ENCODE data around the gene TIE1. TPM values are rescaled to one million over a fixed set of nuclear protein-coding genes. Genes with fewer than 3 reads are reported as not detected.

Gene TIE1
- polyA plus RNA-seq, 1 experiment = not detected

GRCh38 chr1:43372172-43372571 lies 71.4 kb downstream of the TIE1 start:
- TF ChIP-seq CTCF (IDR thresholded peaks at IDR 0.05; ENCODE audit: insufficient read depth, low read depth, low read length) = no peak
- ChIA-PET POLR2A (interaction anchor here (0.6 kb wide), 1 partner anchor 55 kb away, joined by 3 read pairs; no protein-coding TSS in a partner anchor), CTCF (no interaction called here)
- no peak for DNase-seq (ENCODE audit: low read depth)
- H3K4me3 ChIP-seq (ENCODE audit: low read depth, low read length) = no peak overlapping the region
- peaks cover 1% of the 10 kb centered on the region for H3K36me3 ChIP-seq (ENCODE audit: control insufficient read depth, insufficient read depth, low read length)
- H3K27me3 ChIP-seq (ENCODE audit: control insufficient read depth, insufficient read depth, low read length) = no peaks in the 10 kb centered on the region

Other genes with a start within 250 kb of the TIE1 start
- gene EBNA1BP2, start 128.7 kb upstream of the TIE1 start, polyA plus RNA-seq (2011; rRNA removed) = 63.4 and 70.9 TPM in 2 replicates
- 0.27 TPM in 2 replicates for gene CFAP57, start 128.7 kb upstream of the TIE1 start, polyA plus RNA-seq (2011; rRNA removed)
- gene TMEM125, start 31.0 kb upstream of the TIE1 start, polyA plus RNA-seq (2011; rRNA removed) = 0.17 TPM in 2 replicates
- gene C1orf210, start 15.4 kb upstream of the TIE1 start, polyA plus RNA-seq (2011; rRNA removed) = not detected in 2 replicates
- not detected in 2 replicates for gene MPL, start 36.8 kb downstream of the TIE1 start, polyA plus RNA-seq (2011; rRNA removed)
- 58.4 and 107 TPM in 2 replicates for gene CDC20, start 58.0 kb downstream of the TIE1 start, polyA plus RNA-seq (2011; rRNA removed)
- gene ELOVL1, start 67.0 kb downstream of the TIE1 start, polyA plus RNA-seq (2011; rRNA removed) = 263 and 287 TPM in 2 replicates
- gene MED8, start 88.8 kb downstream of the TIE1 start, polyA plus RNA-seq (2011; rRNA removed) = 50.8 and 52.0 TPM in 2 replicates
- 8.6 and 12.1 TPM in 2 replicates for gene SZT2, start 88.9 kb downstream of the TIE1 start, polyA plus RNA-seq (2011; rRNA removed)
- 38.1 and 59.4 TPM in 2 replicates for gene HYI, start 152.9 kb downstream of the TIE1 start, polyA plus RNA-seq (2011; rRNA removed)
- 70.3 and 97.0 TPM in 2 replicates for gene PTPRF, start 229.9 kb downstream of the TIE1 start, polyA plus RNA-seq (2011; rRNA removed)

Measured in BJ (cell line).